ENCODE results near the gene PERM1. TPM values are rescaled to one million over a fixed set of nuclear protein-coding genes. Genes with fewer than 3 reads are reported as not detected.
"Not testable (repeated sequence)": the region's sequence is repeated elsewhere in the genome, so short reads cannot be mapped to it uniquely, and the experiment has no call there.

Gene PERM1
- total RNA-seq, 1 experiment from 2014 or later: not detected

- Mint-ChIP-seq H3K36me3 (ENCODE audit: insufficient read depth, unreplicated experiment) (peaks cover 25% of the 10 kb centered on the region), H3K4me1 (ENCODE audit: low read depth, unreplicated experiment) (peaks cover 15% of the 10 kb centered on the region), H3K27ac (ENCODE audit: unreplicated experiment) (no peak overlapping the region), H3K4me3 (ENCODE audit: low read depth, unreplicated experiment) (no peak overlapping the region), H3K9me3 (ENCODE audit: low read depth, unreplicated experiment) (no peaks in the 10 kb centered on the region), H3K27me3 (ENCODE audit: unreplicated experiment) (no peaks in the 10 kb centered on the region)
- no TSS peak for BruUV-seq (replicated peaks)
- intact Hi-C loops (cut with micrococcal nuclease; ENCODE audit: unreplicated experiment): no loop called here
- peak; percentile 41 for TF ChIP-seq CTCF (IDR thresholded peaks at IDR 0.05; ENCODE audit: unreplicated experiment)
- DNase-seq: peak; percentile 52
- CTCF ChIA-PET: interaction anchor here (1.6 kb wide), 1 partner anchor 49 kb away, joined by 5 read pairs; no protein-coding TSS in a partner anchor
Measured at GRCh38 chr1:1014799-1015681, 33.1 kb upstream of the PERM1 start.

DNA sequence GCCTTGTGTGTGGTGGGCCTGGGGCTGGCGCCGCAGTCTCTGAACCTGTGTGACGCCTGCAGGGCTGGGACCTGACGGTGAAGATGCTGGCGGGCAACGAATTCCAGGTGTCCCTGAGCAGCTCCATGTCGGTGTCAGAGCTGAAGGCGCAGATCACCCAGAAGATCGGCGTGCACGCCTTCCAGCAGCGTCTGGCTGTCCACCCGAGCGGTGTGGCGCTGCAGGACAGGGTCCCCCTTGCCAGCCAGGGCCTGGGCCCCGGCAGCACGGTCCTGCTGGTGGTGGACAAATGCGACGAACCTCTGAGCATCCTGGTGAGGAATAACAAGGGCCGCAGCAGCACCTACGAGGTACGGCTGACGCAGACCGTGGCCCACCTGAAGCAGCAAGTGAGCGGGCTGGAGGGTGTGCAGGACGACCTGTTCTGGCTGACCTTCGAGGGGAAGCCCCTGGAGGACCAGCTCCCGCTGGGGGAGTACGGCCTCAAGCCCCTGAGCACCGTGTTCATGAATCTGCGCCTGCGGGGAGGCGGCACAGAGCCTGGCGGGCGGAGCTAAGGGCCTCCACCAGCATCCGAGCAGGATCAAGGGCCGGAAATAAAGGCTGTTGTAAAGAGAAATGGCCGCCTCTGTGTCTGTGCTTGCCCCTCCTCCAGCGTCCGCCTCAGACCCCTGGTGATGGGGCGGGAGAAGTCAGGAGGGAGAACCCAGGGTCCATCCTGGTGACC is 32.2 kb upstream of the PERM1 start:
- peak overlapping the region; percentile 90 for H3K4me3 Mint-ChIP-seq (ENCODE audit: low read depth, unreplicated experiment)
- intact Hi-C loops (cut with micrococcal nuclease; ENCODE audit: unreplicated experiment): no loop called here
- H3K27ac Mint-ChIP-seq (ENCODE audit: unreplicated experiment): no peak overlapping the region
- no peaks in the 10 kb centered on the region for H3K9me3 Mint-ChIP-seq (ENCODE audit: low read depth, unreplicated experiment)
- H3K4me1 Mint-ChIP-seq (ENCODE audit: low read depth, unreplicated experiment): peaks cover 15% of the 10 kb centered on the region
- CTCF ChIA-PET: interaction anchor here (1.2 to 1.6 kb wide), 2 partner anchors 50 to 60 kb away, joined by 4 to 5 read pairs; partner anchors contain the start of gene RNF223
- no peak for DNase-seq
- peaks cover 21% of the 10 kb centered on the region for H3K36me3 Mint-ChIP-seq (ENCODE audit: insufficient read depth, unreplicated experiment)
- no peaks in the 10 kb centered on the region for H3K27me3 Mint-ChIP-seq (ENCODE audit: unreplicated experiment)
- BruUV-seq (replicated peaks): TSS peak; percentile 95
- no peak for TF ChIP-seq CTCF (IDR thresholded peaks at IDR 0.05; ENCODE audit: unreplicated experiment)

DNA sequence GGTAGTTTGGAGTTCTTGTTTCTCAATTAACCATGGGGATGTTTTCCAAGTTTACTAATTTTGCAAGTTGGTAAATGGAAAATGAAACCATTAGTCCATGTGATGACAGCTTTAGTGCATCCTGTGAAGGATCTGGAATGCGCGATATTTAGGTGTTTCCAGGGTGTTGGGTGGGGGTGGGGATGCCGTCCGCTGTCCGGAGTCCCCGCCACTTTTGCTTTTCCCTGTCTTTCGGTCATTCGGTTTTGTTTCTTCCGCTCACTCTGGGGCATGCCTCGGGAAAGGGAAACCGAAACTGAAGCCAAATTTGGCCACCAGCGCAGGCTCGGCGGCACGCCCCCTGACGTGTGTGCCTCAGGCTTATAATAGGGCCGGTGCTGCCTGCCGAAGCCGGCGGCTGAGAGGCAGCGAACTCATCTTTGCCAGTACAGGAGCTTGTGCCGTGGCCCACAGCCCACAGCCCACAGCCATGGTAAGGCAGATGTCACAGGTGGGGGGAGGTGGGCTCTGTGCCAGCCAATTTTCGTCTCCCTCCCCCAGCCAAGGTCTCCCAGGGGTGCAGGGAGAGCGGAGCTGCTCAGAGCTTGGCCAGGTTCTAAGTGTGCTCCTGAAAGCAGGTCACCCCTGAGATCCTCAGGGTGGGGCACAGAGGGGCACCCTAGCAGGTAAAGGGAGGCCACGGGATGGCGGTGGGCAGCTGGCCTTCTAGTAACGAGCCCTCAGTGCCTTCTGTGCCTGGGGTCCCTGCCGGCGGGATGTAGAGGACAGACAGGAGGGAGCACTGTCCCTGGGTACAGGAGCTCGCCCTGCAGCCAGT is 31.4 kb upstream of the PERM1 start, which contains the start of gene ISG15:
Gene ISG15, plus strand, starts transcription at position 393 of the 817 bp plus-strand sequence. Its CDS starts 77 bp downstream, at position 470.
- Mint-ChIP-seq H3K4me1 (ENCODE audit: low read depth, unreplicated experiment) (peaks cover 15% of the 10 kb centered on the region), H3K4me3 (ENCODE audit: low read depth, unreplicated experiment) (peak within 1 kb of the TSS; percentile 90), H3K27ac (ENCODE audit: unreplicated experiment) (peak within 1 kb of the TSS; percentile 93), H3K36me3 (ENCODE audit: insufficient read depth, unreplicated experiment) (peaks cover 18% of the 10 kb centered on the region), H3K27me3 (ENCODE audit: unreplicated experiment) (no peaks in the 10 kb centered on the region), H3K9me3 (ENCODE audit: low read depth, unreplicated experiment) (no peaks in the 10 kb centered on the region)
- intact Hi-C loops (cut with micrococcal nuclease; ENCODE audit: unreplicated experiment): no loop called here
- CTCF ChIA-PET: interaction anchor here (0.6 to 1.6 kb wide), 4 partner anchors 17 to 61 kb away, joined by 3 to 5 read pairs (median 4); partner anchors contain the start of gene RNF223
- no TSS peak for BruUV-seq (replicated peaks)
- DNase-seq: peak; percentile 87
- TF ChIP-seq CTCF (IDR thresholded peaks at IDR 0.05; ENCODE audit: unreplicated experiment): no peak

DNA sequence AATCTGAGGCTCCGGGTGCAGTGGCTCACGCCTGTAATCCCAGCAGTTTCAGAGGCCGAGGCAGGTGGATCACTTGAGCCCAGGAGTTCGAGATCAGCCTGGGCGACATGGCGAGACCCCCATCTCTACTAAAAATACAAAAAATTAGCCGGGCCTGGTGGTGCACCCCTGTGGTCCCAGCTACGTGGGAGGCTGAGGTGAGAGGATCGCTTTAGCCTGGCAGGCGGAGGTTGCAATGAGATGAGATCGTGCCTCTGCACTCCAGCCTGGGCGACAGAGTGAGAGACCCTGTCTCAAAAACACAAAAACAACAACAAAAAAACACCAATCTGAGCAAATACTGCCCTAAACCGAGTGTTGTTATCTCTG is 30.8 kb upstream of the PERM1 start:
- CTCF ChIA-PET: interaction anchor here (0.6 to 0.7 kb wide), 2 partner anchors 16 to 47 kb away, joined by 3 read pairs; no protein-coding TSS in a partner anchor
- H3K4me1 Mint-ChIP-seq (ENCODE audit: low read depth, unreplicated experiment): peaks cover 15% of the 10 kb centered on the region
- DNase-seq; H3K27me3 Mint-ChIP-seq (ENCODE audit: unreplicated experiment); H3K9me3 Mint-ChIP-seq (ENCODE audit: low read depth, unreplicated experiment); intact Hi-C loops (cut with micrococcal nuclease; ENCODE audit: unreplicated experiment): not testable (repeated sequence)
- H3K36me3 Mint-ChIP-seq (ENCODE audit: insufficient read depth, unreplicated experiment): peaks cover 18% of the 10 kb centered on the region
- TSS peak; percentile 95 for BruUV-seq (replicated peaks)
- peak overlapping the region; percentile 90 for H3K4me3 Mint-ChIP-seq (ENCODE audit: low read depth, unreplicated experiment)
- H3K27ac Mint-ChIP-seq (ENCODE audit: unreplicated experiment): peak overlapping the region; percentile 93

All from Calu3 (cell line).